Stimulated activated naive CD8-positive, alpha-beta T cell treated with anti-CD3 and anti-CD28 coated beads, Interleukin-15, amount 100 ng/mL, for 72 hours (primary cell): ENCODE results near the gene ZNF675.
"Not testable (repeated sequence)": the region's sequence is repeated elsewhere in the genome, so short reads cannot be mapped to it uniquely, and the experiment has no call there.

ENCODE experiments used
- ATAC-seq: fragments of 150-1000 bp; cut with Tn5 transposase; 2 replicates; pipeline ENCODE4 v1.10.0; 2021; ENCODE audit warnings: mild to moderate bottlenecking, moderate library complexity
- DNase-seq, 2 donors: peaks; one replicate each; pipeline ENCODE4 v3.0.0; 2021 to 2022
- H3K27ac Mint-ChIP-seq, 2 donors: one replicate each; pipeline ENCODE4 v1.8.0; 2022; ENCODE audit warnings: mild to moderate bottlenecking in 2 of 2, mixed read lengths in 2 of 2, moderate library complexity in 2 of 2
- H3K27me3 Mint-ChIP-seq: one replicate; pipeline ENCODE4 v1.8.0; 2022; ENCODE audit warnings: mixed read lengths
- H3K4me1 Mint-ChIP-seq: one replicate; pipeline ENCODE4 v1.8.0; 2022; ENCODE audit warnings: mild to moderate bottlenecking, mixed read lengths
- H3K4me3 Mint-ChIP-seq, 2 donors: one replicate each; pipeline ENCODE4 v1.8.0; 2022; ENCODE audit warnings: mild to moderate bottlenecking in 2 of 2, mixed read lengths in 2 of 2, moderate library complexity in 1 of 2
- H3K9me3 Mint-ChIP-seq, 2 donors: one replicate each; pipeline ENCODE4 v1.8.0; 2022; ENCODE audit warnings: mixed read lengths in 2 of 2

Gene ZNF675

DNA sequence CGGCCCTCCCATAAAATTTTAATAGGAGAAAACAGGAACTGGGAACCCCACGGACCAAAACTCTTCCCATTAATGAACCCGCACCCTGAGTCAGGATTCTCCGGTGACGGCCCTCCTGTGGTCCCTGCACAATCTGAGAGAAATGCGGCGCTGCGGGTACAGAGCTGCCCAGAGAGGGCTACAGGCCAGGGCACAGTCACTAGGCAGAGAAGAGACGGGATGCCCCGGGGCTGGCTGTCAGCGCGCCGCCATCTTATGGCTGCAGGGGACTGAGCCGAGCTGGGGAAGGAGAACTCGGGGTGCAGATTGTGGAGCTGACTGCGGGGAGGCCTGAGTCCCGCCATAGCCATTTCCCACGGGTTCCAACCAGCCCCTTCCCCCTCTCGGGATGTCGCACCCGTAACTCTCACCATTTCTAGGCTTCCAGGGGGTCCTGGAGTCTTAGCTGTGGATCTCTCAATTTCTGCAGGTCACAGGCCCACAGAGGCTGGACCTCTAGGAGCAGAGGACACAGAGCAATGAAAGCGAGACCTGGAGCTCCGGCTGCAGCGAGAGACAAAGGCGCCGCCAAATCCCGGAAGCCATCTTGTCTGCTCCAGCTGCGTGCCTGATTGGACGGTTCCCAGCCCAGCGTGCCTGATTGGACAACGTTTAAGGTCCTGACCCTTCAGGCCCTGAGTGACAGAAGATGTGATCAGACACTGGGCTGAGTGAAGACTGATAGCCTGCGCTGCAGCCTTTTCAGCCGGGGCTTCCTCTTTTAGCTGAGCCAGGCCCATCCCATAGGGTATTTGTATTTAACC is at the start of gene ZNF675:
TSS of gene ZNF675 (minus strand) at position 592 of the 803 bp plus-strand sequence. CDS start at position 413, 179 bp downstream.
- peak within 1 kb of the TSS; percentile 99 for H3K27ac Mint-ChIP-seq
- peak; percentile 80 to 91 for DNase-seq
- peak within 1 kb of the TSS; percentile 99 for H3K4me3 Mint-ChIP-seq
- no peaks in the 10 kb centered on the region for H3K9me3 Mint-ChIP-seq
- H3K4me1 Mint-ChIP-seq = peaks cover 40% of the 10 kb centered on the region
- ATAC-seq = peak; percentile 97
- H3K27me3 Mint-ChIP-seq = no peaks in the 10 kb centered on the region

- H3K27me3 Mint-ChIP-seq, H3K27ac Mint-ChIP-seq, DNase-seq, H3K4me3 Mint-ChIP-seq, ATAC-seq, H3K4me1 Mint-ChIP-seq: not testable (repeated sequence)
- H3K9me3 Mint-ChIP-seq = peaks cover 6 to 17% of the 10 kb centered on the region in 2 donors
Observed at GRCh38 chr19:23730729-23731465, 43.9 kb upstream of the ZNF675 start.

- H3K9me3 Mint-ChIP-seq = peaks cover 5 to 18% of the 10 kb centered on the region in 2 donors
- ATAC-seq, H3K27ac Mint-ChIP-seq, DNase-seq, H3K4me1 Mint-ChIP-seq, H3K4me3 Mint-ChIP-seq, H3K27me3 Mint-ChIP-seq: not testable (repeated sequence)
Observed at GRCh38 chr19:23724161-23724560, 37.1 kb upstream of the ZNF675 start.

DNA sequence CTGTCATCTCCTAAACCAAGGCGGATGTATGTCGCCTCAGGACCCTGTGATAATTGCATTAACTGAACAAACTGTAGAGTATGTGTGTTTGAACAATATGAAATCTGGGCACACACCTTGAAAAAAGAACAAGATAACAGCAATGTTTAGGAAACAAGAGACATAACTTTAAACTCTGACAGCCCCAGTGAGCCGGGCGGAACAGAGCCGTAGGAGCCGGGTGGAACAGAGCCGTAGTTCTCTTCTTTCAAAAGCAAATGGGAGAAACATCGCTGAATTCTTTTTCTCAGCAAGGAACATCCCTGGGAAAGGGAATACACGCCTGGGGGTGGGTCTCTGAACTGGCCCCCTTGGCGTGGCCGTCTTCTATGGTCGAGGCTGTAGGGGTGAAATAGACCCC is 31.8 kb upstream of the ZNF675 start:
- DNase-seq = no peak
- H3K9me3 Mint-ChIP-seq = peaks cover 5 to 16% of the 10 kb centered on the region in 2 donors
- ATAC-seq = no peak
- H3K27ac Mint-ChIP-seq = no peak overlapping the region
- H3K27me3 Mint-ChIP-seq = peaks cover 14% of the 10 kb centered on the region
- H3K4me3 Mint-ChIP-seq = peak overlapping the region; percentile 5 to 9
- H3K4me1 Mint-ChIP-seq = peaks cover 6% of the 10 kb centered on the region

DNA sequence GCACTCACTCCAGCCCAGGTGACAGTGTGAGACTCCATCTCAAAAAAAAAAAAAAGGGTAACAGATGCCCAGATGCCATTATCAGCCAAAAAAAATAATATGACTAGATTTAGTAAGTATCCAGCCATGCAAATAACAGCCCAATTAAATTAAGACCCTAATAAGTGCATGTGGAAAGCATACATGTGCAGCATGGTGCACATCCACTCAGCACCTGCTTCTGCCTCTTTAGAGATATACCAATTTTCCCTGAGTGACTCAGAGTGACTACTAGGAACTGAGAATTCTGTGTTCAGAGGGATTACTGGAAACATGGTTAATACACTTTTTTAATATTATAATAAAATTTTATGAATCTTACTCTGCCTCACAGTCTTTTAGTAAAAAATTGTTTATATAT is 29.8 kb upstream of the ZNF675 start:
- Mint-ChIP-seq H3K27me3 (peaks cover 14% of the 10 kb centered on the region), H3K9me3 (peaks cover 5 to 12% of the 10 kb centered on the region in 2 donors), H3K4me3 (no peak overlapping the region), H3K27ac (no peak overlapping the region), H3K4me1 (peaks cover 6% of the 10 kb centered on the region)
- ATAC-seq = no peak
- no peak for DNase-seq

GRCh38 chr19:23709347-23709746 is 22.3 kb upstream of the ZNF675 start:
- no peak for ATAC-seq
- Mint-ChIP-seq H3K9me3 (peaks cover 5 to 12% of the 10 kb centered on the region in 2 donors), H3K4me1 (no peaks in the 10 kb centered on the region), H3K27ac (no peak overlapping the region), H3K4me3 (no peak overlapping the region), H3K27me3 (no peaks in the 10 kb centered on the region)
- no peak for DNase-seq

DNA sequence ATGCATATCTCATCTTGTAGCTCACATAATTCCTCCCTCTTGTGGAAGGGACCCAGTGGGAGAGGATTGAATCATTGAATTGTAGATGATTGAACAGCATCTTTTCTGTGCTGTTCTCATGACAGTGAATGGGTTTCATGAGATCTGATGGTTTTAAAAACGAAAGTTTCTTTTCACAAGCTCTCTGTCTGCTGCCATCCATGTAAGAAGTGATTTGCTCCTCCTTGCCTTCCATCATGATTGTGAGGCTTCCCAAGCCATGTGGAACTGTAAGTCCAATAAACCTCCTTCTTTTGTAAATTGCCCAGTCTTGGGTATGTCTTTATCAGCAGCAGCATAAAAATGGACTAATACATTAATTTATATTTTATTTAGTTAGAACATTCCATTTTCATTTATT is 19.6 kb upstream of the ZNF675 start:
- DNase-seq (no peak), ATAC-seq (no peak)
- Mint-ChIP-seq H3K9me3 (peaks cover 5 to 15% of the 10 kb centered on the region in 2 donors), H3K27ac (no peak overlapping the region), H3K4me1 (no peaks in the 10 kb centered on the region), H3K27me3 (no peaks in the 10 kb centered on the region), H3K4me3 (no peak overlapping the region)

- no peaks in the 10 kb centered on the region for H3K4me1 Mint-ChIP-seq
- H3K9me3 Mint-ChIP-seq = peaks cover 4 to 8% of the 10 kb centered on the region in 2 donors
- ATAC-seq = no peak
- H3K4me3 Mint-ChIP-seq = peak overlapping the region in 1 of 2 donors; percentile 19
- H3K27ac Mint-ChIP-seq = peak overlapping the region in 1 of 2 donors; percentile 19
- H3K27me3 Mint-ChIP-seq = no peaks in the 10 kb centered on the region
- DNase-seq = no peak
Observed at GRCh38 chr19:23699521-23699860, 12.5 kb upstream of the ZNF675 start.

GRCh38 chr19:23698711-23699520 is 11.9 kb upstream of the ZNF675 start:
- DNase-seq (peak in 1 of 2 donors; percentile 14), ATAC-seq (peak; percentile 67)
- H3K4me1 Mint-ChIP-seq = no peaks in the 10 kb centered on the region
- H3K27me3 Mint-ChIP-seq = no peaks in the 10 kb centered on the region
- peak overlapping the region in 1 of 2 donors; percentile 65 for H3K27ac Mint-ChIP-seq
- peaks cover 0 to 8% of the 10 kb centered on the region in 2 donors for H3K9me3 Mint-ChIP-seq
- peak overlapping the region in 1 of 2 donors; percentile 63 for H3K4me3 Mint-ChIP-seq

DNA sequence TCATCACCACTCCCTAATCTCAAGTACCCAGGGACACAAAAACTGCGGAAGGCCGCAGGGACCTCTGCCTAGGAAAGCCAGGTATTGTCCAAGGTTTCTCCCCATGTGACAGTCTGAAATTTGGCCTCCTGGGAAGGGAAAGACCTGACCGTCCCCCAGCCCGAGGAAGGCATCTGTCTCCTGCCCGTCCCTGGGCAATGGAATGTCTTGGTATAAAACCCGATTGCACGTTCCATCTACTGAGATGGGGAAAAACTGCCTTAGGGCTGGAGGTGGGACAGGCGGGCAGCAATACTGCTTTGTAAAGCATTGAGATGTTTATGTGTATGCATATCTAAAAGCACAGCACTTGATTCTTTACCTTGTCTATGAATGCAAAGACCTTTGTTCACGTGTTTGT is 5.9 kb upstream of the ZNF675 start:
- DNase-seq, H3K9me3 Mint-ChIP-seq, ATAC-seq, H3K27me3 Mint-ChIP-seq, H3K27ac Mint-ChIP-seq, H3K4me3 Mint-ChIP-seq, H3K4me1 Mint-ChIP-seq: not testable (repeated sequence)

GRCh38 chr19:23673132-23673531 is 13.9 kb downstream of the ZNF675 start:
- no peak overlapping the region for H3K4me3 Mint-ChIP-seq
- H3K27ac Mint-ChIP-seq = peak overlapping the region in 1 of 2 donors; percentile 34
- peaks cover 10% of the 10 kb centered on the region for H3K4me1 Mint-ChIP-seq
- H3K9me3 Mint-ChIP-seq = peaks cover 29 to 52% of the 10 kb centered on the region in 2 donors
- DNase-seq (no peak), ATAC-seq (no peak)
- H3K27me3 Mint-ChIP-seq = no peaks in the 10 kb centered on the region

DNA sequence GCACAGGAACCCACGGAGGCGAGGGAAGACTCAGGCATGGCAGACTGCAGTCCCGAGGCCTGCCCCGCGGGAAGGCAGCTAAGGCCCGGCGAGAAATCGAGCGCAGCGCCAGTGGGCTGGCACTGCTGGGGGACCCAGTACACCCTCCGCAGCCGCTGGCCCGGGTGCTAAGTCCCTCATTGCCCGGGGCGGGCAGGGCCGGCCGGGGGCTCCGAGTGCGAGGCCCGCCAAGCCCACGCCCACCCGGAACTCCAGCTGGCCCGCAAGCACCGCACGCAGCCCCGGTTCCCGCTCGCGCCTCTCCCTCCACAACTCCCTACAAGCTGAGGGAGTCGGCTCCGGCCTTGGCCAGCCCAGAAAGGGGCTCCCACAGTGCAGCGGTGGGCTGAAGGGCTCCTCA is 18.4 kb downstream of the ZNF675 start:
- peaks cover 21 to 59% of the 10 kb centered on the region in 2 donors for H3K9me3 Mint-ChIP-seq
- H3K4me1 Mint-ChIP-seq, H3K27me3 Mint-ChIP-seq, DNase-seq, H3K27ac Mint-ChIP-seq, ATAC-seq, H3K4me3 Mint-ChIP-seq: not testable (repeated sequence)

DNA sequence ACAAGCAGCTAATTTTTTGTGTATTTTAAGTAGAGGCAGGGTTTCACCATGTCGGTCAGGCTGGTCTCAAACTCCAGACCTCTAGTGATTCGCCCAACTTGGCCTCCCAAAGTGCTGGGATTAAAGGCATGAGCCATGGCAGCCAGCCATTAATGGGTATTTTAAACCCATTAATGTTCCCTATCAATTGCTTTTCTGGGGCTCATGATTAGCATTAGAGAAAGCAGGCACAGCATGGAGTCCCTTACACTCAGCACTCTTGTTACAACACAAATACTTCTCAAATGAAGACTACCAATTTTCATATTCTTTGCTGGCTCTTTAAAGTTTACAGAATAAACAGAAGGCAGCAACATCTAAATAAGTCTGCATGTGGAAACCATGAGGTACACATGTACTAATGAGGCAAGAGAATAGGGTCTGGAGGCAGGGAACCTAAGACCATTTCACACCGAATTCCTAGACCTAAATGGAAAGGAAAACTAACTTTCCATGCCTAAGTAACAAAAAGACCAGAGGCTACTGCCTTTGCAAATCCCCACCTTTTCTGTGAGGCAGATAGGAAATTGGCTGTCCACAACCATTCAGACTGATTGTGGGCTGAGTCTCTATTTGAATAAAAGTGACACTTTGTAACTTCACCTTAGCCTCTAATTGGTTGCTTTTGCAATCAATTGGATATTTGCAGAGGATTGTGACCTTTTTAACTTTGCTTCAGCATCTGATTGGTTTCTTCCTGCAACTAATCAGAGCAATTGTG is 21.2 kb downstream of the ZNF675 start:
- peaks cover 20 to 53% of the 10 kb centered on the region in 2 donors for H3K9me3 Mint-ChIP-seq

DNA sequence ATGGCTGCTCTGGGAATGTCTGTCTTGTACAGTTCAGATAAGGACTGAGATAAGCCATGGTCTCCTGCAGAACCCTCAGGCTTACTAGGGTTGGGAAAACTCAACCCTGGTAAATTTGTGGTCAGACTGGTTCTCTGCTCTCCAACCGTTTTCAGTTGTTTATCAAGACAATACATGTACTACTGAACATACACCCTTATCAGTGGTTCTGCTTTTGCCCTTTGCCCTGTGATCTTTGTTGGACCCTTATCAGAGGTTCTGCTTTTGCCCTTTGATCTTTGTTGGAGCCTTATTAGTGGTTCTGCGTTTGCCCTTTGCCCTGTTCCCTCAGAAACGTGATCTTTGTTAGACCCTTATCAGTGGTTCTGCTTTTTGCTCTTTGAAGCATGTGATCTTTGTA is 37.2 kb downstream of the ZNF675 start:
- H3K27me3 Mint-ChIP-seq, H3K4me3 Mint-ChIP-seq, DNase-seq, H3K4me1 Mint-ChIP-seq, H3K27ac Mint-ChIP-seq, ATAC-seq: not testable (repeated sequence)
- H3K9me3 Mint-ChIP-seq = peaks cover 35 to 39% of the 10 kb centered on the region in 2 donors

More for the DNA sequence above, 21.2 kb downstream of the ZNF675 start:
- Mint-ChIP-seq H3K4me3 (no peak overlapping the region), H3K4me1 (no peaks in the 10 kb centered on the region), H3K27ac (no peak overlapping the region), H3K27me3 (no peaks in the 10 kb centered on the region)
- ATAC-seq (no peak), DNase-seq (no peak)
